ENCODE results near the gene NRG4. TPM values are rescaled to one million over a fixed set of nuclear protein-coding genes. Genes with fewer than 3 reads are reported as not detected.

The NRG4 gene
- total RNA-seq (2022; extraction: Qiagen RNA extraction; ENCODE audit: low read depth) = 0.75 to 1.7 TPM (median 1.1 TPM) in 5 replicates

DNA sequence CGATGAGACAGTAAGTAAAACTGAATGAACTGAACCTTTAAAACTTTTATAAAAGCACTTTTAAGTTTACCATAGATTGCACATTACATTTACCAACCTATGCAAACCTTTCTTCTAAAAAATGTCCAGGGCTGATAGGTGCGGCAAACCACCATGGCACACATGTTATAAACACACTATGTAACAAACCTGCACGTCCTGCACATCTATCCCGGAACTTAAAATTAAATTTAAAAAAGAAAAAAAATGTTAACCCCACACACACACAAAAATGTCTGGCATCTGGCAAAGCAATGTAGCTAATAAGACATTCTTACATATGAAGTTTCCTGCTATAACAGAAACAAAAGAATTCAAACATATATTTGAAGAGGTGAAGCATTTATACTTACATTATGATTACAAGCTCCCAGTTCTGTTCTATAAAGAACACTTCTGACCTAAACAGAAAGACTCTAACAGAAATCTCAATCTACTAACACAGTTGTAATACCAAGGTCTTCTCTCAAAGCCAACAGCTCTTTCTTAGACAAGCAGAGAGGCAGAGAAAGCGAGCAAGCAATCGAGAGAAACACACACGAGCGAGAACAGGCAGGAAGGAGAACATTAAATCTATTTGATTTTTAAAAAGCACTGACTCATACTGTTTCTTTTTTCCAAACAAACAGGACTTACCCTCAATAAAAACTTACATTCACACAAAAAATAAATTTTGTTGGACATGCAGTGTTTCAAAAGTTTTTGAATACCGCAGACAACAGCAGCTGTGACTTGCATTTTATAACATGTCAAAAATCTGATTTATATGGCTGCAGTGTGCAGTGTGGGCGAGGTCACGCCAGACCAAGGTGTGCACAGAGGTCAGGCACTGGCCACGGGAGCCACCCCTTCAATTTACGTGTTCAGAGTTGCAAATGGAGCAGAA is at the start of gene NRG4:
Gene NRG4, minus strand, starts transcription at position 798 of the 925 bp plus-strand sequence. CDS start 1,194 bp downstream, outside the sequence.

GRCh38 chr15:76059320-76060117 is 47.3 kb upstream of the NRG4 start, which contains the start of gene TMEM266:
TSS of gene TMEM266 (plus strand) at chr15:76059985. CDS start at chr15:76134264, 74,279 bp downstream.

DNA sequence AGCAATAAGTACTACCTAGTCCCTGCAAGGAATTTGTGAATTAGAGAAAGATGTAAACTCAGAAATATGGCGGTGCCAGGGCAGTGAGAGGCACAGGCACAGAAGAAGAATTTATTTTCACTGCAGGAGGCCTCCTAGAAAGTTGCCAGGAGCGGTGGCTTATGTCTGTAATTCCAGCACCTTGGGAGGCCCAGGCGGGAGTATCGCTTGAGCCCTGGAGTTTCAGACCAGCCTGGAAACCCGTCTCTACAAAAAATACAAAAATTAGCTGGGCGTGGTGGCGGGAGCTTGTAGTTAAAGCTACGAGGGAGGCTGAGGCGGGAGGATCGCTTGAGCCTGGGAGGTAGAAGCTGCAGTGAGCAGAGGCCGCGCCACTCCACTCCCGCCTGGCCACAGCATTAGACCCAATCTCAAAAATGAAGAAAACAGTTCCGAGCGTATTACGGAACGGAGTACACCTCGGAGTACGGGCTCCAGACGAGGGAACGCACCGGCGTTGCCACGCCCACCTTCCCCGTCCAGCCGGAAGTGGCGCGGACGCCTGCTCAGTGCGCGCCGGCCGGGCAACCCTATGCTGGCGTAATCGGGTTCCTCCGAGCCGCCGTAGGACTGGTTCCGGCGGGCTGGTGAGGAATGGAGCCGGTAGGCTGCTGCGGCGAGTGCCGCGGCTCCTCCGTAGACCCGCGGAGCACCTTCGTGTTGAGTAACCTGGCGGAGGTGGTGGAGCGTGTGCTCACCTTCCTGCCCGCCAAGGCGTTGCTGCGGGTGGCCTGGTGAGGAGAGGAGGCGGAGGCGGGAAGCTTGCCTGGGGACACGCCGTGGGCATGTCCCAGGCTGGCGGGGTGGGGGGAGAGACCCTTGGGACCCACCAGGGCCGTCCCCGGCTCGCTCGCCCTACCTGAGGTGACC is 108.6 kb downstream of the NRG4 start, which contains the start of gene FBXO22:
Gene FBXO22, plus strand, starts transcription at position 548 of the 909 bp plus-strand sequence. Its CDS starts 86 bp downstream, at position 634.

Other genes starting within 250 kb of the NRG4 start
- gene UBE2Q2, start 169.0 kb downstream of the NRG4 start, total RNA-seq (2022; extraction: Qiagen RNA extraction; ENCODE audit: low read depth) = 30.8 to 40.0 TPM (median 38.5 TPM) in 5 replicates
- gene FBXO22, start 108.5 kb downstream of the NRG4 start, total RNA-seq (2022; extraction: Qiagen RNA extraction; ENCODE audit: low read depth) = 63.3 to 85.0 TPM (median 78.1 TPM) in 5 replicates
- 0.12 TPM in 2 of 5 replicates, not detected in the others for gene TMEM266, start 47.6 kb upstream of the NRG4 start, total RNA-seq (2022; extraction: Qiagen RNA extraction; ENCODE audit: low read depth)

Measured in A549 treated with RU486 at 1 μM for 4 hours (cell line).